Measurements from ENCODE around the gene SLC16A10.
"Not testable (repeated sequence)": the region's sequence is repeated elsewhere in the genome, so short reads cannot be mapped to it uniquely, and the experiment has no call there.

The SLC16A10 gene

GRCh38 chr6:111124406-111124805 lies 37.1 kb downstream of the SLC16A10 start:
- DNase-seq (ENCODE audit: low read depth, low spot score) = no peak
- no peak overlapping the region for H3K27ac ChIP-seq

GRCh38 chr6:111129013-111129412 lies 41.7 kb downstream of the SLC16A10 start:
- no peak for DNase-seq (ENCODE audit: low read depth, low spot score)
- H3K27ac ChIP-seq = no peak overlapping the region

- not testable (repeated sequence) for H3K27ac ChIP-seq
These were observed 43.7 kb downstream of the SLC16A10 start for GRCh38 chr6:111131018-111131417.

GRCh38 chr6:111132669-111133068 lies 45.4 kb downstream of the SLC16A10 start:
- not testable (repeated sequence) for DNase-seq (ENCODE audit: low read depth, low spot score); H3K27ac ChIP-seq

More at GRCh38 chr6:111131018-111131417, 43.7 kb downstream of the SLC16A10 start:
- DNase-seq (ENCODE audit: low read depth, low spot score) = not testable (repeated sequence)

GRCh38 chr6:111134236-111134869 lies 47.0 kb downstream of the SLC16A10 start:
- not testable (repeated sequence) for DNase-seq (ENCODE audit: low read depth, low spot score); H3K27ac ChIP-seq

- H3K27ac ChIP-seq; DNase-seq (ENCODE audit: low read depth, low spot score): not testable (repeated sequence)
These were observed 50.3 kb downstream of the SLC16A10 start for GRCh38 chr6:111137489-111138093.

GRCh38 chr6:111147440-111147839 lies 60.1 kb downstream of the SLC16A10 start:
- DNase-seq (ENCODE audit: low read depth, low spot score) = no peak
- no peak overlapping the region for H3K27ac ChIP-seq

- no peak overlapping the region for H3K27ac ChIP-seq
- DNase-seq (ENCODE audit: low read depth, low spot score) = no peak
These were observed 60.8 kb downstream of the SLC16A10 start for GRCh38 chr6:111148110-111148509.

- DNase-seq (ENCODE audit: low read depth, low spot score) = peak; percentile 61
- H3K27ac ChIP-seq = no peak overlapping the region
These were observed 63.3 kb downstream of the SLC16A10 start for GRCh38 chr6:111150577-111150976.

- DNase-seq (ENCODE audit: low read depth, low spot score) = no peak
- H3K27ac ChIP-seq = no peak overlapping the region
These were observed 67.7 kb downstream of the SLC16A10 start for GRCh38 chr6:111154981-111155380.

GRCh38 chr6:111157412-111157811 lies 70.1 kb downstream of the SLC16A10 start:
- DNase-seq (ENCODE audit: low read depth, low spot score) = no peak
- no peak overlapping the region for H3K27ac ChIP-seq

- DNase-seq (ENCODE audit: low read depth, low spot score) = no peak
- no peak overlapping the region for H3K27ac ChIP-seq
These were observed 72.3 kb downstream of the SLC16A10 start for GRCh38 chr6:111159633-111160032.

- DNase-seq (ENCODE audit: low read depth, low spot score) = no peak
- no peak overlapping the region for H3K27ac ChIP-seq
These were observed 74.3 kb downstream of the SLC16A10 start for GRCh38 chr6:111161650-111162049.

GRCh38 chr6:111162504-111162903 lies 75.2 kb downstream of the SLC16A10 start:
- no peak overlapping the region for H3K27ac ChIP-seq
- no peak for DNase-seq (ENCODE audit: low read depth, low spot score)

GRCh38 chr6:111171577-111172400 lies 84.5 kb downstream of the SLC16A10 start:
- no peak overlapping the region for H3K27ac ChIP-seq
- no peak for DNase-seq (ENCODE audit: low read depth, low spot score)

- no peak for DNase-seq (ENCODE audit: low read depth, low spot score)
- no peak overlapping the region for H3K27ac ChIP-seq
These were observed 85.3 kb downstream of the SLC16A10 start for GRCh38 chr6:111172563-111172962.

- no peak overlapping the region for H3K27ac ChIP-seq
- no peak for DNase-seq (ENCODE audit: low read depth, low spot score)
These were observed 86.0 kb downstream of the SLC16A10 start for GRCh38 chr6:111173341-111173740.

GRCh38 chr6:111173946-111174345 lies 86.6 kb downstream of the SLC16A10 start:
- H3K27ac ChIP-seq = no peak overlapping the region
- no peak for DNase-seq (ENCODE audit: low read depth, low spot score)

GRCh38 chr6:111175109-111175508 lies 87.8 kb downstream of the SLC16A10 start:
- no peak for DNase-seq (ENCODE audit: low read depth, low spot score)
- no peak overlapping the region for H3K27ac ChIP-seq

- H3K27ac ChIP-seq = no peak overlapping the region
These were observed 88.9 kb downstream of the SLC16A10 start for GRCh38 chr6:111176038-111176759.

GRCh38 chr6:111176760-111177099 lies 89.4 kb downstream of the SLC16A10 start:
- no peak overlapping the region for H3K27ac ChIP-seq
- DNase-seq (ENCODE audit: low read depth, low spot score) = no peak

More at GRCh38 chr6:111176038-111176759, 88.9 kb downstream of the SLC16A10 start:
- DNase-seq (ENCODE audit: low read depth, low spot score) = no peak

Measured in epithelial cell of prostate (primary cell).